ENCODE results near the gene OR4F6. TPM values are rescaled to one million over a fixed set of nuclear protein-coding genes. Genes with fewer than 3 reads are reported as not detected.

Gene OR4F6
- total RNA-seq, 1 experiment from 2014 or later = not detected

DNA sequence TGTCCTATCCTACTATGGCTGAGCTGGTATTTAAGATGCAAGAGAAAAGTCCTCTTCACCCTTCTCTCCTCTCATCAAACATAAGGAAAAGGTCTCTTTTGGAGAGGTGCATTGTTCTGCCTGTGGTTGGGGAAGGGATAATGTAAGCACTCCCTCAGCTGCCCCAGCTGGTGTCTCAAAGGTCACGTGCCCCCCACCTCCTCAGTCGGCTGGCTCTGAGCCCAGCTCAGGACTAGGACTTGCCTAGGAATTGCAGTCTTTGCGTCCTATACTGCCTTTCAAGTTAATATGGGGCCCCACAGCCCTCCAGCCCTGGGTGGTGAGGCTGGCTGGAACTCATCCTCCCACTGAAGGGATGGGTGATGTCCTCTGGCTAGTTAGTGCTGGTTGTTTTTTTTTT, 38.3 kb downstream of the OR4F6 start:
- no peak overlapping the region for H3K4me3 Mint-ChIP-seq
- no peaks in the 10 kb centered on the region for H3K27me3 Mint-ChIP-seq (ENCODE audit: low read depth)
- ChIA-PET CTCF (no interaction called here), POLR2A (no interaction called here)
- H3K9me3 Mint-ChIP-seq = 0 out of 2 replicates have a peak, but pooled peaks cover 4% of the 10 kb centered on the region
- ATAC-seq (no peak), DNase-seq (ENCODE audit: low spot score) (no peak)
- H3K4me1 Mint-ChIP-seq = peaks cover 5% of the 10 kb centered on the region; the same call in 1 of the 2 replicates
- H3K36me3 Mint-ChIP-seq = no peaks in the 10 kb centered on the region
- TF ChIP-seq MYBL2 (CRISPR knock-in tag; IDR thresholded peaks at IDR 0.05) (no peak), NR2C2 (CRISPR knock-in tag; IDR thresholded peaks at IDR 0.05) (no peak), NFATC4 (CRISPR knock-in tag; IDR thresholded peaks at IDR 0.05) (no peak), IRF2 (CRISPR knock-in tag; IDR thresholded peaks at IDR 0.05; ENCODE audit: borderline replicate concordance, low read depth) (no peak), PRRX2 (CRISPR knock-in tag; IDR thresholded peaks at IDR 0.05) (no peak), FOXK1 (CRISPR knock-in tag; IDR thresholded peaks at IDR 0.05) (no peak), EMX1 (CRISPR knock-in tag; IDR thresholded peaks at IDR 0.05) (no peak), ZNF263 (CRISPR knock-in tag; IDR thresholded peaks at IDR 0.05; ENCODE audit: low read depth) (no peak), ELF4 (CRISPR knock-in tag; IDR thresholded peaks at IDR 0.05; ENCODE audit: low read depth) (no peak), NR3C1 (CRISPR knock-in tag; conservative IDR thresholded peaks at IDR 0.05; ENCODE audit: low read depth) (no peak), GABPB1 (CRISPR knock-in tag; IDR thresholded peaks at IDR 0.05) (no peak), ATF1 (CRISPR knock-in tag; IDR thresholded peaks at IDR 0.05) (no peak), TEAD1 (CRISPR knock-in tag; IDR thresholded peaks at IDR 0.05) (no peak), FOXJ3 (CRISPR knock-in tag; IDR thresholded peaks at IDR 0.05; ENCODE audit: borderline replicate concordance) (no peak), ZNF317 (CRISPR knock-in tag; IDR thresholded peaks at IDR 0.05; ENCODE audit: borderline replicate concordance, low read depth) (no peak)
- TF ChIP-seq, protein P1, sequence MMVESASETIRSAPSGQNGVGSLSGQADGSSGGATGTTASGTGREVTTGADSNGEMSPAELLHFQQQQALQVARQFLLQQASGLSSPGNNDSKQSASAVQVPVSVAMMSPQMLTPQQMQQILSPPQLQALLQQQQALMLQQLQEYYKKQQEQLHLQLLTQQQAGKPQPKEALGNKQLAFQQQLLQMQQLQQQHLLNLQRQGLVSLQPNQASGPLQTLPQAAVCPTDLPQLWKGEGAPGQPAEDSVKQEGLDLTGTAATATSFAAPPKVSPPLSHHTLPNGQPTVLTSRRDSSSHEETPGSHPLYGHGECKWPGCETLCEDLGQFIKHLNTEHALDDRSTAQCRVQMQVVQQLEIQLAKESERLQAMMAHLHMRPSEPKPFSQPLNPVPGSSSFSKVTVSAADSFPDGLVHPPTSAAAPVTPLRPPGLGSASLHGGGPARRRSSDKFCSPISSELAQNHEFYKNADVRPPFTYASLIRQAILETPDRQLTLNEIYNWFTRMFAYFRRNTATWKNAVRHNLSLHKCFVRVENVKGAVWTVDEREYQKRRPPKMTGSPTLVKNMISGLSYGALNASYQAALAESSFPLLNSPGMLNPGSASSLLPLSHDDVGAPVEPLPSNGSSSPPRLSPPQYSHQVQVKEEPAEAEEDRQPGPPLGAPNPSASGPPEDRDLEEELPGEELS (CRISPR knock-in tag; IDR thresholded peaks at IDR 0.05) = no peak
- TF ChIP-seq, protein P2, sequence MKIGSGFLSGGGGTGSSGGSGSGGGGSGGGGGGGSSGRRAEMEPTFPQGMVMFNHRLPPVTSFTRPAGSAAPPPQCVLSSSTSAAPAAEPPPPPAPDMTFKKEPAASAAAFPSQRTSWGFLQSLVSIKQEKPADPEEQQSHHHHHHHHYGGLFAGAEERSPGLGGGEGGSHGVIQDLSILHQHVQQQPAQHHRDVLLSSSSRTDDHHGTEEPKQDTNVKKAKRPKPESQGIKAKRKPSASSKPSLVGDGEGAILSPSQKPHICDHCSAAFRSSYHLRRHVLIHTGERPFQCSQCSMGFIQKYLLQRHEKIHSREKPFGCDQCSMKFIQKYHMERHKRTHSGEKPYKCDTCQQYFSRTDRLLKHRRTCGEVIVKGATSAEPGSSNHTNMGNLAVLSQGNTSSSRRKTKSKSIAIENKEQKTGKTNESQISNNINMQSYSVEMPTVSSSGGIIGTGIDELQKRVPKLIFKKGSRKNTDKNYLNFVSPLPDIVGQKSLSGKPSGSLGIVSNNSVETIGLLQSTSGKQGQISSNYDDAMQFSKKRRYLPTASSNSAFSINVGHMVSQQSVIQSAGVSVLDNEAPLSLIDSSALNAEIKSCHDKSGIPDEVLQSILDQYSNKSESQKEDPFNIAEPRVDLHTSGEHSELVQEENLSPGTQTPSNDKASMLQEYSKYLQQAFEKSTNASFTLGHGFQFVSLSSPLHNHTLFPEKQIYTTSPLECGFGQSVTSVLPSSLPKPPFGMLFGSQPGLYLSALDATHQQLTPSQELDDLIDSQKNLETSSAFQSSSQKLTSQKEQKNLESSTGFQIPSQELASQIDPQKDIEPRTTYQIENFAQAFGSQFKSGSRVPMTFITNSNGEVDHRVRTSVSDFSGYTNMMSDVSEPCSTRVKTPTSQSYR (CRISPR knock-in tag; IDR thresholded peaks at IDR 0.05) = no peak
- TF ChIP-seq, protein P3, sequence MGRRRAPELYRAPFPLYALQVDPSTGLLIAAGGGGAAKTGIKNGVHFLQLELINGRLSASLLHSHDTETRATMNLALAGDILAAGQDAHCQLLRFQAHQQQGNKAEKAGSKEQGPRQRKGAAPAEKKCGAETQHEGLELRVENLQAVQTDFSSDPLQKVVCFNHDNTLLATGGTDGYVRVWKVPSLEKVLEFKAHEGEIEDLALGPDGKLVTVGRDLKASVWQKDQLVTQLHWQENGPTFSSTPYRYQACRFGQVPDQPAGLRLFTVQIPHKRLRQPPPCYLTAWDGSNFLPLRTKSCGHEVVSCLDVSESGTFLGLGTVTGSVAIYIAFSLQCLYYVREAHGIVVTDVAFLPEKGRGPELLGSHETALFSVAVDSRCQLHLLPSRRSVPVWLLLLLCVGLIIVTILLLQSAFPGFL (CRISPR knock-in tag; IDR thresholded peaks at IDR 0.05; ENCODE audit: borderline replicate concordance) = no peak
- TF ChIP-seq, protein P4, sequence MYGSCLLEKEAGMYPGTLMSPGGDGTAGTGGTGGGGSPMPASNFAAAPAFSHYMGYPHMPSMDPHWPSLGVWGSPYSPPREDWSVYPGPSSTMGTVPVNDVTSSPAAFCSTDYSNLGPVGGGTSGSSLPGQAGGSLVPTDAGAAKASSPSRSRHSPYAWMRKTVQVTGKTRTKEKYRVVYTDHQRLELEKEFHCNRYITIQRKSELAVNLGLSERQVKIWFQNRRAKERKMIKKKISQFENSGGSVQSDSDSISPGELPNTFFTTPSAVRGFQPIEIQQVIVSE (CRISPR knock-in tag; IDR thresholded peaks at IDR 0.05; ENCODE audit: borderline replicate concordance) = no peak
- TF ChIP-seq, protein P5, sequence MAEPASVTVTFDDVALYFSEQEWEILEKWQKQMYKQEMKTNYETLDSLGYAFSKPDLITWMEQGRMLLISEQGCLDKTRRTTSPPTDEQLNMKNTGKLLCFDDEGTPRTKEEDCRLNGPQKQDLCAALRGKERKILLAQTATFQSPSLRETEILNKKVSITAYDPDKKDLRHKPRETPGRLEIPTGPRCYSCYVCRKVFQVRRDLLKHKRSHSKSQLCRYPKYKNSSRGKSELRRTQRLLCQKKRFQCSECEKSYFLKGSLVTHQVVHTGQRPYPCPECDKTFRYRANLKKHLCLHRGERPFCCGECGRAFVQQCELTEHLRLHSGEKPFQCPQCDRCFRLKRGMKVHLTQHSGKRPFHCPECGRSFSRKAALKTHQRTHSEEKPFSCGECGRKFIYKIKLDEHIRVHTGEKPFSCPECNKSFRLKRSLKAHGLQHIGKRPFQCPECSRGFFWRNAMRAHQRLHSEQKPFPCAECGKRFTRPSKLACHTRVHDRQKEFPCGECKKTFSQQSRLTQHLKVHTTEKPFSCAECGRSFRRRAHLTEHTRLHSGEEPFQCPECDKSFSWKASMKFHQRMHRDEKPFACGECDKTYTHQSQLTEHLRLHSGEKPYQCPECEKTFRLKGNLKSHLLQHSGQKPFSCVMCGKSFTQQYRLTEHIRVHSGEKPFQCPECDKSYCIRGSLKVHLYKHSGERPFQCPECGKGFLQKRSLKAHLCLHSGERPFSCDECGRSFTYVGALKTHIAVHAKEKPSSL (CRISPR knock-in tag; conservative IDR thresholded peaks at IDR 0.05) = no peak
- H3K27ac Mint-ChIP-seq = no peak overlapping the region
